Liver (tissue), 9 donors: ENCODE data around the gene UBE2L3. TPM values are rescaled to one million over a fixed set of nuclear protein-coding genes. Genes with fewer than 3 reads are reported as not detected.

Source experiments
- DNase-seq: peaks from one replicate; pipeline ENCODE4 v3.0.0-alpha.2; 2017; ENCODE audit warnings: low spot score
- H3K27ac ChIP-seq, 2 donors: one replicate each; pipeline ENCODE4 v1.7.0; 2013; ENCODE audit warnings: inconsistent platforms in 2 of 2, low read length in 2 of 2, control low read depth in 1 of 2, low read depth in 1 of 2, mild to moderate bottlenecking in 1 of 2
- H3K27me3 ChIP-seq, 4 donors: one replicate each; pipeline versions ENCODE4 v1.6.1 to v1.7.0; 2013; ENCODE audit warnings: low read length in 3 of 4, inconsistent platforms in 1 of 4, mild to moderate bottlenecking in 1 of 4, moderate library complexity in 1 of 4; ENCODE audit not compliant: control insufficient read depth in 4 of 4, insufficient read depth in 4 of 4
- H3K36me3 ChIP-seq, 4 donors: one replicate each; pipeline versions ENCODE4 v1.6.1 to v1.7.0; 2013; ENCODE audit warnings: low read length in 3 of 4, mild to moderate bottlenecking in 3 of 4, low read depth in 1 of 4, moderate library complexity in 1 of 4; ENCODE audit not compliant: control insufficient read depth in 4 of 4, insufficient read depth in 3 of 4
- H3K4me1 ChIP-seq, 4 donors: one replicate each; pipeline versions ENCODE4 v1.6.1 to v1.7.0; 2013; ENCODE audit warnings: low read length in 3 of 4, mild to moderate bottlenecking in 3 of 4, moderate library complexity in 1 of 4; ENCODE audit not compliant: control insufficient read depth in 4 of 4, insufficient read depth in 4 of 4
- H3K4me3 ChIP-seq, 3 donors: one replicate each; pipeline versions ENCODE4 v1.6.1 to v1.7.0; 2013; ENCODE audit warnings: low read length in 3 of 3, control low read depth in 1 of 3, low read depth in 1 of 3, mild to moderate bottlenecking in 1 of 3
- H3K9ac ChIP-seq, 2 donors: one replicate each; pipeline ENCODE4 v1.7.0; 2013; ENCODE audit warnings: low read length in 2 of 2, mild to moderate bottlenecking in 2 of 2, moderate library complexity in 2 of 2, control low read depth in 1 of 2, low read depth in 1 of 2
- H3K9me3 ChIP-seq, 4 donors: one replicate each; pipeline versions ENCODE4 v1.6.1 to v1.7.0; 2013; ENCODE audit warnings: low read length in 3 of 4; ENCODE audit not compliant: control insufficient read depth in 4 of 4
- ATF3 ChIP-seq: IDR thresholded peaks from 2 replicates; pipeline ENCODE4 v1.6.1; 2016; ENCODE audit warnings: antibody characterized with exemption
- CTCF ChIP-seq: fragments of 150-350 bp; IDR thresholded peaks from 2 replicates; pipeline ENCODE4 v1.5.1; 2017; ENCODE audit warnings: improper control_type of control experiment, low read depth, low read length; ENCODE audit not compliant: missing input control
- EGR1 ChIP-seq, 2 donors: IDR thresholded peaks; 2 replicates each; pipeline ENCODE4 v1.6.1; 2016 to 2018; ENCODE audit warnings: antibody characterized with exemption in 2 of 2, low read depth in 2 of 2
- FOXA1 ChIP-seq: IDR thresholded peaks from 2 replicates; pipeline ENCODE4 v1.6.1; 2016; ENCODE audit warnings: antibody characterized with exemption
- FOXA2 ChIP-seq: IDR thresholded peaks from 2 replicates; pipeline ENCODE4 v1.6.1; 2016; ENCODE audit warnings: antibody characterized with exemption
- GABPA ChIP-seq, 2 donors: IDR thresholded peaks in 1 of 2; conservative IDR thresholded peaks in 1 of 2; 2 replicates each; pipeline ENCODE4 v1.6.1; 2016; ENCODE audit warnings: antibody characterized with exemption in 2 of 2, mild to moderate bottlenecking in 1 of 2, moderate library complexity in 1 of 2
- HNF4A ChIP-seq, 2 donors: conservative IDR thresholded peaks; 2 replicates each; pipeline ENCODE4 v1.6.1; 2016; ENCODE audit warnings: antibody characterized with exemption in 2 of 2, mild to moderate bottlenecking in 2 of 2
- HNF4G ChIP-seq: IDR thresholded peaks from 2 replicates; pipeline ENCODE4 v1.6.1; 2016; ENCODE audit warnings: antibody characterized with exemption
- JUND ChIP-seq, 2 donors: IDR thresholded peaks; 2 replicates each; pipeline ENCODE4 v1.6.1; 2016; ENCODE audit warnings: antibody characterized with exemption in 2 of 2
- MAX ChIP-seq: IDR thresholded peaks from 2 replicates; pipeline ENCODE4 v1.6.1; 2016; ENCODE audit warnings: antibody characterized with exemption
- NR2F2 ChIP-seq: IDR thresholded peaks from 2 replicates; pipeline ENCODE4 v1.6.1; 2016; ENCODE audit warnings: antibody characterized with exemption
- RAD21 ChIP-seq, 2 donors: IDR thresholded peaks; 2 replicates each; pipeline ENCODE4 v1.6.1; 2016; ENCODE audit warnings: antibody characterized with exemption in 2 of 2, mild to moderate bottlenecking in 2 of 2
- REST ChIP-seq: IDR thresholded peaks from 2 replicates; pipeline ENCODE4 v1.6.1; 2016; ENCODE audit warnings: antibody characterized with exemption, mild to moderate bottlenecking
- RXRA ChIP-seq, 2 donors: IDR thresholded peaks; 2 replicates each; pipeline ENCODE4 v1.6.1; 2017 to 2018; ENCODE audit warnings: antibody characterized with exemption in 2 of 2, mild to moderate bottlenecking in 1 of 2
- SP1 ChIP-seq: IDR thresholded peaks from 2 replicates; pipeline ENCODE4 v1.6.1; 2018; ENCODE audit warnings: antibody characterized with exemption, mild to moderate bottlenecking
- TAF1 ChIP-seq: conservative IDR thresholded peaks from 2 replicates; pipeline ENCODE4 v1.6.1; 2016; ENCODE audit warnings: antibody characterized with exemption, mild to moderate bottlenecking
- YY1 ChIP-seq: IDR thresholded peaks from 2 replicates; pipeline ENCODE4 v1.6.1; 2016; ENCODE audit warnings: antibody characterized with exemption, mild to moderate bottlenecking
- ZBTB33 ChIP-seq: IDR thresholded peaks from 2 replicates; pipeline ENCODE4 v1.6.1; 2016; ENCODE audit warnings: antibody characterized with exemption
- WGBS: extraction: QIAGEN DNeasy Blood & Tissue Kit; methylation state at CpG from one replicate; pipeline ENCODE4 v1.1.7; 2013; 5-methylcytosine and 5-hydroxymethylcytosine counted together
- polyA plus RNA-seq, 2 donors: library from polyadenylated mRNA; stranded (reverse) in 1 of 2; unstranded in 1 of 2; fragments of 200-250 nt in 1 of 2; fragments of >200 nt in 1 of 2; fragmentation: Nextera tagmentation in 1 of 2; extraction: Ambion mirVana in 1 of 2; gene quantifications; one replicate each; pipeline versions ENCODE4 v1.2.1 to v1.2.3, GENCODE V29; 2013 to 2015
- total RNA-seq, 2 donors: library from RNA; depleted of rRNA; stranded (reverse); fragments of >200 nt; gene quantifications; one replicate each; pipeline ENCODE4 v1.2.3, GENCODE V29; 2014
- donor health status: healthy.
- donor health status: healthy.
- donor health status: healthy.
- donor health status: healthy.
- donor health status: healthy.

The UBE2L3 gene
- total and polyA plus RNA-seq, 4 donors, result 14.3 to 33.4 (median 19.8) TPM

- peak; percentile 54 for DNase-seq
- Histone ChIP-seq H3K27me3 (no peaks in the 10 kb centered on the region), H3K4me1 (peaks cover 8 to 22% (median 14%) of the 10 kb centered on the region in 4 donors), H3K9me3 (no peaks in the 10 kb centered on the region), H3K27ac (peak overlapping the region; percentile 6 to 32), H3K36me3 (peaks cover 0 to 8% (median under 1%) of the 10 kb centered on the region in 4 donors), H3K4me3 (peak overlapping the region; percentile 61 to 81 (median 67)), H3K9ac (peak overlapping the region in 1 of 2 donors; percentile 45)
- WGBS, result 8% methylated on average over 9 of the region's 9 CpGs
- TF ChIP-seq FOXA2 (no peak), ZBTB33 (no peak), JUND (IDR thresholded peaks at IDR 0.05) (no peak), YY1 (peak; percentile 63), MAX (no peak), TAF1 (no peak), GABPA (IDR thresholded peaks at IDR 0.05 in 1 of 2, conservative IDR thresholded peaks at IDR 0.05 in 1 of 2) (no peak), HNF4G (no peak), HNF4A (conservative IDR thresholded peaks at IDR 0.05) (peak in 1 of 2 donors; percentile 21), RAD21 (IDR thresholded peaks at IDR 0.05) (peak; percentile 67), FOXA1 (no peak), RXRA (IDR thresholded peaks at IDR 0.05) (no peak), ATF3 (no peak), CTCF (peak; percentile 29), NR2F2 (no peak)
Measured at GRCh38 chr22:21641417-21641788, 73.9 kb downstream of the UBE2L3 start.

- Histone ChIP-seq H3K27me3 (no peaks in the 10 kb centered on the region), H3K4me3 (peak within 1 kb of the TSS; percentile 81 to 88 (median 87)), H3K27ac (peak within 1 kb of the TSS; percentile 30 to 55), H3K9me3 (no peaks in the 10 kb centered on the region), H3K36me3 (peaks cover 0 to 8% (median under 1%) of the 10 kb centered on the region in 4 donors), H3K4me1 (peaks cover 8 to 22% (median 14%) of the 10 kb centered on the region in 4 donors), H3K9ac (peak within 1 kb of the TSS in 1 of 2 donors; percentile 45)
- WGBS, result under 1% methylated on average over 76 of the region's 76 CpGs
- DNase-seq, result peak; percentile 97
- TF ChIP-seq EGR1 (IDR thresholded peaks at IDR 0.05; ENCODE audit: low read depth in 2 of 2) (peak in 1 of 2 donors; percentile 13), ZBTB33 (no peak), REST (peak; percentile 14), FOXA1 (no peak), YY1 (peak; percentile 65), MAX (no peak), HNF4G (no peak), NR2F2 (no peak), RAD21 (IDR thresholded peaks at IDR 0.05) (no peak), JUND (IDR thresholded peaks at IDR 0.05) (no peak), GABPA (IDR thresholded peaks at IDR 0.05 in 1 of 2, conservative IDR thresholded peaks at IDR 0.05 in 1 of 2) (peak in 1 of 2 donors; percentile 61), FOXA2 (no peak), HNF4A (conservative IDR thresholded peaks at IDR 0.05) (peak in 1 of 2 donors; percentile 7), ATF3 (no peak), SP1 (peak; percentile 86)
Measured at GRCh38 chr22:21641789-21642583, 74.5 kb downstream of the UBE2L3 start, which contains the start of gene SDF2L1. TSS of gene SDF2L1 (plus strand) at chr22:21642302. CDS start at chr22:21642337, 35 bp downstream.
